ENCODE results near the gene ZNF397. TPM values are rescaled to one million over a fixed set of nuclear protein-coding genes. Genes with fewer than 3 reads are reported as not detected.
"Not testable (repeated sequence)": the region's sequence is repeated elsewhere in the genome, so short reads cannot be mapped to it uniquely, and the experiment has no call there.

The ZNF397 gene
- total and polyA plus RNA-seq, 2 donors (not counting 1 experiment from before 2014, with no cell fraction given) = 7.0 to 23.8 TPM

- H3K36me3 ChIP-seq (ENCODE audit: control insufficient read depth, insufficient read depth, low read length) = no peaks in the 10 kb centered on the region
- no peak overlapping the region for H2AFZ ChIP-seq (ENCODE audit: low read length)
- H4K20me1 ChIP-seq (ENCODE audit: control insufficient read depth, extremely low read depth, insufficient read depth, low read length) = no peaks in the 10 kb centered on the region
- no peak overlapping the region for H3K4me2 ChIP-seq (ENCODE audit: extremely low read depth, insufficient read depth, low read length)
- no peaks in the 10 kb centered on the region for H3K9me3 ChIP-seq (ENCODE audit: control insufficient read depth, insufficient read depth, low read depth, low read length)
- no peaks in the 10 kb centered on the region for H3K27me3 ChIP-seq (ENCODE audit: control insufficient read depth, insufficient read depth, low read length)
- H3K4me3 ChIP-seq (replicated peaks in 1 of 4; ENCODE audit: control extremely low read depth in 1 of 4, insufficient read depth in 1 of 4, low read depth in 3 of 4, low read length in 4 of 4) = no peak overlapping the region
- H3K27ac ChIP-seq (ENCODE audit: insufficient read depth, low read length) = no peak overlapping the region
- H3K79me2 ChIP-seq (ENCODE audit: control insufficient read depth, insufficient read depth, low read length) = no peaks in the 10 kb centered on the region
- H3K4me1 ChIP-seq (ENCODE audit: control insufficient read depth, extremely low read depth, insufficient read depth, low read length) = no peaks in the 10 kb centered on the region
- TF ChIP-seq EZH2 (IDR thresholded peaks at IDR 0.05; ENCODE audit: low read length, missing control alignments) = no peak
- TF ChIP-seq, protein P1, sequence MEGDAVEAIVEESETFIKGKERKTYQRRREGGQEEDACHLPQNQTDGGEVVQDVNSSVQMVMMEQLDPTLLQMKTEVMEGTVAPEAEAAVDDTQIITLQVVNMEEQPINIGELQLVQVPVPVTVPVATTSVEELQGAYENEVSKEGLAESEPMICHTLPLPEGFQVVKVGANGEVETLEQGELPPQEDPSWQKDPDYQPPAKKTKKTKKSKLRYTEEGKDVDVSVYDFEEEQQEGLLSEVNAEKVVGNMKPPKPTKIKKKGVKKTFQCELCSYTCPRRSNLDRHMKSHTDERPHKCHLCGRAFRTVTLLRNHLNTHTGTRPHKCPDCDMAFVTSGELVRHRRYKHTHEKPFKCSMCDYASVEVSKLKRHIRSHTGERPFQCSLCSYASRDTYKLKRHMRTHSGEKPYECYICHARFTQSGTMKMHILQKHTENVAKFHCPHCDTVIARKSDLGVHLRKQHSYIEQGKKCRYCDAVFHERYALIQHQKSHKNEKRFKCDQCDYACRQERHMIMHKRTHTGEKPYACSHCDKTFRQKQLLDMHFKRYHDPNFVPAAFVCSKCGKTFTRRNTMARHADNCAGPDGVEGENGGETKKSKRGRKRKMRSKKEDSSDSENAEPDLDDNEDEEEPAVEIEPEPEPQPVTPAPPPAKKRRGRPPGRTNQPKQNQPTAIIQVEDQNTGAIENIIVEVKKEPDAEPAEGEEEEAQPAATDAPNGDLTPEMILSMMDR (conservative IDR thresholded peaks at IDR 0.05 in 1 of 2, IDR thresholded peaks at IDR 0.05 in 1 of 2; ENCODE audit: low read depth in 1 of 2, low read length in 2 of 2) = no peak
- DNase-seq (ENCODE audit: low read depth in 2 of 2) = peak in 1 of 2 donors; percentile 84
- no peak overlapping the region for H3K9ac ChIP-seq (ENCODE audit: insufficient read depth, low read length)
Observed at GRCh38 chr18:35203067-35203466, 37.8 kb upstream of the ZNF397 start.

- Histone ChIP-seq H3K36me3 (ENCODE audit: control insufficient read depth, insufficient read depth, low read length) (no peaks in the 10 kb centered on the region), H3K4me2 (ENCODE audit: extremely low read depth, insufficient read depth, low read length) (no peak overlapping the region), H3K4me3 (replicated peaks in 1 of 4; ENCODE audit: control extremely low read depth in 1 of 4, insufficient read depth in 1 of 4, low read depth in 3 of 4, low read length in 4 of 4) (no peak overlapping the region), H4K20me1 (ENCODE audit: control insufficient read depth, extremely low read depth, insufficient read depth, low read length) (no peaks in the 10 kb centered on the region), H3K79me2 (ENCODE audit: control insufficient read depth, insufficient read depth, low read length) (no peaks in the 10 kb centered on the region), H3K4me1 (ENCODE audit: control insufficient read depth, extremely low read depth, insufficient read depth, low read length) (no peaks in the 10 kb centered on the region), H2AFZ (ENCODE audit: low read length) (no peak overlapping the region), H3K9me3 (ENCODE audit: control insufficient read depth, insufficient read depth, low read depth, low read length) (no peaks in the 10 kb centered on the region), H3K9ac (ENCODE audit: insufficient read depth, low read length) (no peak overlapping the region), H3K27ac (ENCODE audit: insufficient read depth, low read length) (no peak overlapping the region), H3K27me3 (ENCODE audit: control insufficient read depth, insufficient read depth, low read length) (no peaks in the 10 kb centered on the region)
- TF ChIP-seq, protein P1 (conservative IDR thresholded peaks at IDR 0.05 in 1 of 2, IDR thresholded peaks at IDR 0.05 in 1 of 2; ENCODE audit: low read depth in 1 of 2, low read length in 2 of 2) = no peak
- no peak for TF ChIP-seq EZH2 (IDR thresholded peaks at IDR 0.05; ENCODE audit: low read length, missing control alignments)
- no peak for DNase-seq (ENCODE audit: low read depth in 2 of 2)
Observed at GRCh38 chr18:35205199-35205712, 35.6 kb upstream of the ZNF397 start.

- not testable (repeated sequence) for H3K4me2 ChIP-seq (ENCODE audit: extremely low read depth, insufficient read depth, low read length); H3K27ac ChIP-seq (ENCODE audit: insufficient read depth, low read length); H3K36me3 ChIP-seq (ENCODE audit: control insufficient read depth, insufficient read depth, low read length); H3K9me3 ChIP-seq (ENCODE audit: control insufficient read depth, insufficient read depth, low read depth, low read length); DNase-seq (ENCODE audit: low read depth in 2 of 2); H4K20me1 ChIP-seq (ENCODE audit: control insufficient read depth, extremely low read depth, insufficient read depth, low read length); H3K4me1 ChIP-seq (ENCODE audit: control insufficient read depth, extremely low read depth, insufficient read depth, low read length); H3K9ac ChIP-seq (ENCODE audit: insufficient read depth, low read length); H2AFZ ChIP-seq (ENCODE audit: low read length); H3K4me3 ChIP-seq (replicated peaks in 1 of 4; ENCODE audit: control extremely low read depth in 1 of 4, insufficient read depth in 1 of 4, low read depth in 3 of 4, low read length in 4 of 4); H3K79me2 ChIP-seq (ENCODE audit: control insufficient read depth, insufficient read depth, low read length); H3K27me3 ChIP-seq (ENCODE audit: control insufficient read depth, insufficient read depth, low read length)
Observed at GRCh38 chr18:35205746-35206458, 34.9 kb upstream of the ZNF397 start.

Measured in fibroblast of lung (primary cell).